ENCODE measurements around the gene RABL3. TPM values are rescaled to one million over a fixed set of nuclear protein-coding genes. Genes with fewer than 3 reads are reported as not detected.

RABL3 gene
- total and polyA plus RNA-seq, 7 donors, result 9.4 to 15.5 (median 12.8) TPM

DNA sequence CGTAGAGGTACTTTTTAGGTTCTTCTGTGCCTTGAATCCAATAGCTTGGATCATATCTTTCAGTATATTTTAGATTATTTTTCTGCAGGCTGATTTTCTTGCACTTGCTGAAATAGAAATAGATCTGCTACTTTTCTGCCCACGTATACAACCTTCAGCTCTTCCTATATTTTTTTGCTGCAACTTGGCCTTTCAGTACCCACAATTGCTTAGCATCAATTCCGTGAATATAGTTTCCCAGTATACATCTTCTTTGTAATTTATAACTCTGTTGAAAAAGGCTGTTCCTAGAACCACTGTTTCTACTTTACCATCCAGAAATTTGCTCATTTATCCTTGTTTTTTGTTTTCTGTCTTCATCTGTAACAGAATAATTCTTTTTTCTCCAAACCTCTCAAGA, 36.5 kb upstream of the RABL3 start:
- Histone ChIP-seq H3K27me3 (no peaks in the 10 kb centered on the region), H3K4me1 (no peaks in the 10 kb centered on the region), H3K9me3 (no peaks in the 10 kb centered on the region), H3K36me3 (peaks cover 0 to 22% (median 6%) of the 10 kb centered on the region in 4 donors), H3K27ac (peak overlapping the region in 1 of 4 donors; percentile 67), H3K4me3 (no peak overlapping the region)
- no peak for DNase-seq
- intact Hi-C loops (cut with DNase I), result no loop called here
- TF ChIP-seq CTCF (IDR thresholded peaks at IDR 0.05) (no peak), EP300 (IDR thresholded peaks at IDR 0.05) (no peak), POLR2A (IDR thresholded peaks at IDR 0.05) (no peak), POLR2AphosphoS5 (IDR thresholded peaks at IDR 0.05) (no peak)
- 95 to 96% methylated on average over 3 of the region's 3 CpGs for WGBS, 2 donors

- WGBS, 2 donors, result 91 to 92% methylated on average over 4 of the region's 4 CpGs
- H3K4me1 ChIP-seq, result no peaks in the 10 kb centered on the region
- H3K27me3 ChIP-seq, result no peaks in the 10 kb centered on the region
- no peak for DNase-seq
- no peak overlapping the region for H3K4me3 ChIP-seq
- intact Hi-C loops (cut with DNase I), result no loop called here
- no peak for TF ChIP-seq CTCF (IDR thresholded peaks at IDR 0.05)
- no peak for TF ChIP-seq EP300 (IDR thresholded peaks at IDR 0.05)
- no peak for TF ChIP-seq POLR2AphosphoS5 (IDR thresholded peaks at IDR 0.05)
- no peak for TF ChIP-seq POLR2A (IDR thresholded peaks at IDR 0.05)
- H3K36me3 ChIP-seq, result peaks cover 0 to 10% (median 3%) of the 10 kb centered on the region in 4 donors
- H3K27ac ChIP-seq, result no peak overlapping the region
- no peaks in the 10 kb centered on the region for H3K9me3 ChIP-seq
Observed at GRCh38 chr3:120775411-120775810, 33.1 kb upstream of the RABL3 start.

- Histone ChIP-seq H3K4me1 (no peaks in the 10 kb centered on the region), H3K36me3 (peaks cover 0 to 10% (median 3%) of the 10 kb centered on the region in 4 donors), H3K4me3 (no peak overlapping the region), H3K9me3 (no peaks in the 10 kb centered on the region), H3K27ac (no peak overlapping the region), H3K27me3 (no peaks in the 10 kb centered on the region)
- DNase-seq, result no peak
- intact Hi-C loops (cut with DNase I), result no loop called here
- no peak for TF ChIP-seq POLR2AphosphoS5 (IDR thresholded peaks at IDR 0.05)
Observed at GRCh38 chr3:120773932-120774331, 31.6 kb upstream of the RABL3 start.

GRCh38 chr3:120772081-120772480, 29.8 kb upstream of the RABL3 start:
- WGBS, 2 donors, result 70 to 71% methylated on average over 2 of the region's 2 CpGs
- Histone ChIP-seq H3K4me3 (no peak overlapping the region), H3K27ac (peak overlapping the region in 1 of 4 donors; percentile 79), H3K4me1 (peaks cover 0 to 12% (median 12%) of the 10 kb centered on the region in 4 donors), H3K27me3 (no peaks in the 10 kb centered on the region), H3K9me3 (no peaks in the 10 kb centered on the region), H3K36me3 (peaks cover 0 to 8% (median 3%) of the 10 kb centered on the region in 4 donors)
- no peak for TF ChIP-seq POLR2AphosphoS5 (IDR thresholded peaks at IDR 0.05)
- no peak for TF ChIP-seq EP300 (IDR thresholded peaks at IDR 0.05)
- TF ChIP-seq CTCF (IDR thresholded peaks at IDR 0.05), result no peak
- no peak for TF ChIP-seq POLR2A (IDR thresholded peaks at IDR 0.05)
- intact Hi-C loops (cut with DNase I), result no loop called here
- no peak for DNase-seq

GRCh38 chr3:120770891-120771290, 28.6 kb upstream of the RABL3 start:
- Histone ChIP-seq H3K27me3 (no peaks in the 10 kb centered on the region), H3K4me1 (peaks cover 0 to 23% (median 23%) of the 10 kb centered on the region in 4 donors), H3K27ac (peak overlapping the region in 1 of 4 donors; percentile 79), H3K36me3 (no peaks in the 10 kb centered on the region), H3K4me3 (no peak overlapping the region), H3K9me3 (no peaks in the 10 kb centered on the region)
- no peak for DNase-seq
- 88 to 89% methylated on average over 4 of the region's 4 CpGs for WGBS, 2 donors
- intact Hi-C loops (cut with DNase I), result no loop called here
- TF ChIP-seq POLR2AphosphoS5 (IDR thresholded peaks at IDR 0.05) (no peak), EP300 (IDR thresholded peaks at IDR 0.05) (peak in 2 of 4 donors; percentile 16 to 39), POLR2A (IDR thresholded peaks at IDR 0.05) (no peak)

DNA sequence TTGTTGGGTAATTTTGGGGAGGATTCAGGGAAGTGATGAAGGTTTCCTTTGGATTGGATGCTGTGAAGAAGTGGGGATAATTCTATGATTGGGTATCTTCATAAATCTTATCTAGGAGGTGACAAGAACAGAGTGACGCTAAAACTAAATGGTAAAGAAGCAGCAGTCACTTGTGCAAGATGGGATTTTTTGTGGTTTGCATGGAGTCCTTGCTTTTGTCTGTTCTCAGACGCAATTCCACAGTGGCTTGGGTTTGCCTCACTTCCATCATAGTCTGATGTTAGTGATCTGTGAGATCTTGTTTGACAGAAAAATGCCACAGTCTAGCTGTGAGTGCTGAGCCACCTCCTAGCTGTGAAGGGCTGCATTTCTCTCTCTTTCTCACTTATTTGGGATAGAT, 27.1 kb upstream of the RABL3 start:
- 95 to 96% methylated on average over 2 of the region's 2 CpGs for WGBS, 2 donors
- H3K27me3 ChIP-seq, result no peaks in the 10 kb centered on the region
- no peaks in the 10 kb centered on the region for H3K36me3 ChIP-seq
- H3K4me1 ChIP-seq, result peaks cover 0 to 25% (median 23%) of the 10 kb centered on the region in 4 donors
- H3K4me3 ChIP-seq, result no peak overlapping the region
- DNase-seq, result no peak
- TF ChIP-seq POLR2AphosphoS5 (IDR thresholded peaks at IDR 0.05) (no peak), EP300 (IDR thresholded peaks at IDR 0.05) (no peak), CTCF (IDR thresholded peaks at IDR 0.05) (no peak), POLR2A (IDR thresholded peaks at IDR 0.05) (no peak)
- H3K9me3 ChIP-seq, result no peaks in the 10 kb centered on the region
- intact Hi-C loops (cut with DNase I), result no loop called here
- no peak overlapping the region for H3K27ac ChIP-seq

Data from sigmoid colon (tissue), 7 donors.